Thyroid gland (tissue), 4 donors: ENCODE measurements around the gene ALG6. TPM values are rescaled to one million over a fixed set of nuclear protein-coding genes. Genes with fewer than 3 reads are reported as not detected.
A peak's percentile ranks its signal among the peaks of the same experiment; 100 is the strongest.

Source experiments
- DNase-seq, 2 donors: peaks; one replicate each; pipeline ENCODE4 v3.0.0-alpha.2; 2019
- H3K27ac ChIP-seq, 3 donors: fragments of 200-600 bp; sonication (generic); 1 replicate in 2 of 3; 2 replicates in 1 of 3; pipeline ENCODE4 v1.5.1; 2016 to 2019; ENCODE audit warnings: mild to moderate bottlenecking in 1 of 3, moderate library complexity in 1 of 3
- H3K27me3 ChIP-seq: fragments of 200-600 bp; sonication (generic); one replicate; pipeline ENCODE4 v1.5.1; 2019
- H3K36me3 ChIP-seq, 2 donors: fragments of 200-600 bp; sonication (generic); one replicate each; pipeline ENCODE4 v1.5.1; 2016 to 2019
- H3K4me1 ChIP-seq, 2 donors: fragments of 200-600 bp; sonication (generic); one replicate each; pipeline ENCODE4 v1.5.1; 2017 to 2019
- H3K4me3 ChIP-seq, 3 donors: fragments of 200-600 bp; sonication (generic); replicated peaks in 1 of 3; 1 replicate in 2 of 3; 2 replicates in 1 of 3; pipeline ENCODE4 v1.5.1; 2016; ENCODE audit warnings: mild to moderate bottlenecking in 1 of 3
- H3K9me3 ChIP-seq: fragments of 200-600 bp; sonication (generic); one replicate; pipeline ENCODE4 v1.5.1; 2017
- POLR2A ChIP-seq, 2 donors: fragments of 450-650 bp; IDR thresholded peaks; one replicate each; pipeline ENCODE4 v1.6.1; 2017; ENCODE audit warnings: antibody characterized with exemption in 2 of 2, mild to moderate bottlenecking in 2 of 2, moderate library complexity in 1 of 2
- WGBS, 2 donors: methylation state at CpG; one replicate each; pipeline ENCODE4 v1.1.5; 2017; 5-methylcytosine and 5-hydroxymethylcytosine counted together
- intact Hi-C: fragments of 100-400 bp; cut with DNase I; formaldehyde crosslinking; loops from one replicate; pipeline ENCODE4 v1.15.1; 2023
- total RNA-seq, 4 donors: library from RNA; depleted of rRNA; stranded (reverse); fragments of >200 nt; gene quantifications; one replicate each; pipeline ENCODE4 v1.2.3, GENCODE V29; 2016
- TF ChIP-seq, protein P1 (sequence below), 6 experiments: fragments of 200-600 bp in 3 of 6; fragments of 450-650 bp in 3 of 6; sonication (generic) in 3 of 6; IDR thresholded peaks; one replicate each; pipeline ENCODE4 v1.5.1; 2016 to 2019; ENCODE audit warnings: antibody characterized with exemption in 6 of 6, mild to moderate bottlenecking in 2 of 6, inconsistent platforms in 1 of 6, moderate library complexity in 1 of 6

The ALG6 gene
- total RNA-seq, 4 donors from 2014 or later: 9.2 to 21.5 (median 19.7) TPM

DNA sequence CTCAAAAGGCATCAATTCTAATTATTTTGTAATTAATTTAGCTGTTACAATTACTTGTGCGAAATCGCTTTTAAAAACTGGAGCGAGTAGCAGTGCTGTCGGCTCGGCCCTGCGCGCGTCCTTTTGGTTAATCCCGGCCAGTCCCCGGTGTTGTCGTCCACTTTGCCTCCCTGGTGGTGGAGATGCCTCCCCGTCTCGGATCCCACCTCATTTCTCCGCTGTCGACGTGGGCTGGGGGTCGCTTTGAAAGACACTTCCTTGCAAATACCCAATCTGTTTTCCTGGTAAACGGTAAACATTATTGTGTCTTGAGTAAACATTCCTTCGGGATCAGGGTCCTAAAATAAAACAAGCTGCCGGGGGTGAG, 41.3 kb upstream of the ALG6 start:
- H3K36me3 ChIP-seq: no peaks in the 10 kb centered on the region
- H3K27me3 ChIP-seq: peaks cover 78% of the 10 kb centered on the region
- no peak overlapping the region for H3K27ac ChIP-seq
- no peaks in the 10 kb centered on the region for H3K9me3 ChIP-seq
- WGBS, 2 donors: 13 to 14% methylated on average over 20 of the region's 20 CpGs
- TF ChIP-seq, protein P1, sequence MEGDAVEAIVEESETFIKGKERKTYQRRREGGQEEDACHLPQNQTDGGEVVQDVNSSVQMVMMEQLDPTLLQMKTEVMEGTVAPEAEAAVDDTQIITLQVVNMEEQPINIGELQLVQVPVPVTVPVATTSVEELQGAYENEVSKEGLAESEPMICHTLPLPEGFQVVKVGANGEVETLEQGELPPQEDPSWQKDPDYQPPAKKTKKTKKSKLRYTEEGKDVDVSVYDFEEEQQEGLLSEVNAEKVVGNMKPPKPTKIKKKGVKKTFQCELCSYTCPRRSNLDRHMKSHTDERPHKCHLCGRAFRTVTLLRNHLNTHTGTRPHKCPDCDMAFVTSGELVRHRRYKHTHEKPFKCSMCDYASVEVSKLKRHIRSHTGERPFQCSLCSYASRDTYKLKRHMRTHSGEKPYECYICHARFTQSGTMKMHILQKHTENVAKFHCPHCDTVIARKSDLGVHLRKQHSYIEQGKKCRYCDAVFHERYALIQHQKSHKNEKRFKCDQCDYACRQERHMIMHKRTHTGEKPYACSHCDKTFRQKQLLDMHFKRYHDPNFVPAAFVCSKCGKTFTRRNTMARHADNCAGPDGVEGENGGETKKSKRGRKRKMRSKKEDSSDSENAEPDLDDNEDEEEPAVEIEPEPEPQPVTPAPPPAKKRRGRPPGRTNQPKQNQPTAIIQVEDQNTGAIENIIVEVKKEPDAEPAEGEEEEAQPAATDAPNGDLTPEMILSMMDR (IDR thresholded peaks at IDR 0.05): no peak
- no peak for TF ChIP-seq POLR2A (IDR thresholded peaks at IDR 0.05)
- no peak for DNase-seq
- intact Hi-C loops: no loop called here
- H3K4me3 ChIP-seq: no peak overlapping the region
- H3K4me1 ChIP-seq: peaks cover 26 to 37% of the 10 kb centered on the region in 2 donors

DNA sequence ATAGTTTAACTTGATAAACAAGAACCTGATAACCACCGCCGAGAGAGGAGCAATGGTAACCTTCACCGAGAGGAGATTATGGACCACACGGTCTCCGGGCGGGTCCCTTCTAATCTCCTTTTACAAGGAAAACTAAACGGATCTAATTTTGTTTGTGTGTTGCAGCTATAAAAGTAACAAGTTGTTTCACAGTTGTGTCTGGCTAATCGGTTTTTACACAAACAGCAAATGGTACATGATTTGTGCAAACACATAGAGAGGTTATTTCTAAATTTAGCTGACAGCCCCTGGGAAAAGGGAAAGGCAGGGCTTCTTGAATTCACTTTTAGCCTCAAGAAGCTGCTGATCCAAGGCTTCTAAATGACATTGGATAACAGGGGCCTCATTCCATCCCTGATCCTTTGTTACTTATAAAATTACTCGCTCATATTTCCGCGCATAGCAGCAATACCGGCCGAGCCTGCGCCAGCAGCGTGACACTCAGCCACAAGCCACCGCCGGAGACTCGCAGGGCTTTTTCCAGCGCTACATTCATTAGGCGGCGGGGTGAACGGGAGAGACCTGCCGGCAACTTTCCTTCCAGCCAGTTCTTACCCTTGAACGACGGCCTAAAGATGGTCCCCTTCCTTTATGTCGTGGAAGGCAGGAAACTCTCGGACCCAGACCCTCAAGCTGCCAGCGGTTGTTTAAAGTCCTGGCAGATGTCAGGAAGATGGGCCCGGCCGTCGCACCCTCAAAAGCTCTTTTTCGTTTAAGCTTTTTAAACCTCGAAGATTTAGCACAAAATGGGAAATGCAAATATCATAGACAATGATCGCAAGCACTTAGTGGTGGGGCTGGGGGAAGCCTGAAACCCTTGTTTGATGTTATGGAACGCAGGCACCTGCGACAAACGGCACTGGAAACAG, 40.7 kb upstream of the ALG6 start:
- Histone ChIP-seq H3K27me3 (peaks cover 76% of the 10 kb centered on the region), H3K36me3 (no peaks in the 10 kb centered on the region), H3K4me1 (peaks cover 26 to 33% of the 10 kb centered on the region in 2 donors), H3K4me3 (no peak overlapping the region), H3K27ac (no peak overlapping the region), H3K9me3 (no peaks in the 10 kb centered on the region)
- TF ChIP-seq, protein P1 (IDR thresholded peaks at IDR 0.05): no peak
- TF ChIP-seq POLR2A (IDR thresholded peaks at IDR 0.05): no peak
- 12 to 14% methylated on average over 37 of the region's 37 CpGs for WGBS, 2 donors
- intact Hi-C loops: no loop called here
- no peak for DNase-seq

DNA sequence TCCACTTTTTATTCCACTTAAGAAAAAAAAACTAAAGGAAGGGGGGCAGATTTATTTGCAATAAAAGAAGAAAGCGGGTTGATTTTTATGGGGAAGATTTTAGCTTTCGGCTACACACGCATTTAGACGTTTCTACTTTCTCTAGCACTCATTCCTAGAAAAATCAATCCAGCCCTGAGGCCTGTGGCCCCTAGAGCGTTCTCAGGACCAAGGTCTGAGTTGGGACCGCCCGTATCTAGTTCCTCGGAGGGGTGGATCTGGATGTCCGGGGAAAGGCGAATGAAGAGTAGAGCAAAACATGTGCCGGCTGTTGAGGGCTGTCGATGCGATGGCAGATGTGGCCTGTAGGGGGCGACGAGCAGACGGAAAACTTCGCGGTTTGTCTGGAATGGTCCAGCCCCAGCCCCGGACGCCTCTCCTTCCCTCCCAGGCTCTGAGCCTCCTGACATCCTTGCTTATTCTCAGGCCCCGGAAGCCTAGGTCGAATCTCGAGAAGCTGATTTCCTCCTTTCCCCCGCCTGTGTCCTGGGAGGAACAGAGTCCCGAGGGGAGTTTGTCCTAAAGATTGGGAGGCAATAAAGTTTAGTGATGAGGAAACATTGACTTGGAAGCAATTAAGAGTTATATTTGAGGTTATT, 39.9 kb upstream of the ALG6 start:
- Histone ChIP-seq H3K4me3 (no peak overlapping the region), H3K27ac (no peak overlapping the region), H3K4me1 (peaks cover 18 to 25% of the 10 kb centered on the region in 2 donors), H3K9me3 (no peaks in the 10 kb centered on the region), H3K36me3 (no peaks in the 10 kb centered on the region), H3K27me3 (peaks cover 68% of the 10 kb centered on the region)
- no peak for TF ChIP-seq POLR2A (IDR thresholded peaks at IDR 0.05)
- TF ChIP-seq, protein P1 (IDR thresholded peaks at IDR 0.05): peak; percentile 26 to 72 (median 54)
- peak; percentile 53 to 63 for DNase-seq
- 5 to 10% methylated on average over 25 of the region's 25 CpGs for WGBS, 2 donors
- intact Hi-C loops: no loop called here

DNA sequence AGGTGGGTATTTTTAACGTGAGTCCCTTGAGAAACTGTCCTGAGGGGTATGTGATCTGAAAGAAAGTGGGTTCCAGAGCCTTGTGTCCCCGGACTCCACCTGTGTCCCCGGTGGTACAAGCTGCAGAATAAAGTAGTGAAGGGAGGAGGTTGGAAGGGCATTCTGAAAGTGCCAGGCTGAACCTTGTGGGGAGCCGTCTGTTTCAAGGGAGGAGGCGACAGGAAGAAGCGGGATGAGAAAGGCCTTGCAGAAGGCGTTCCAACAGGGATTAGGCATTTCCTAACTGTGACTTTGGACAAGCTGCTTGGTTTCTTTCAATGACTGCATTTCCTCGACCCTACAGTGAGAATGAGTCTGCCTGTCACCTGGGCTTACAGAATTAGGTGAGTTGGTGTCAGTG, 39.3 kb upstream of the ALG6 start:
- intact Hi-C loops: no loop called here
- H3K27ac ChIP-seq: no peak overlapping the region
- DNase-seq: no peak

More for the DNA sequence above, 39.3 kb upstream of the ALG6 start:
- Histone ChIP-seq H3K9me3 (no peaks in the 10 kb centered on the region), H3K4me1 (peaks cover 13 to 19% of the 10 kb centered on the region in 2 donors), H3K36me3 (no peaks in the 10 kb centered on the region), H3K4me3 (no peak overlapping the region), H3K27me3 (peaks cover 62% of the 10 kb centered on the region)
- 55 to 57% methylated on average over 8 of the region's 8 CpGs for WGBS, 2 donors
- TF ChIP-seq, protein P1 (IDR thresholded peaks at IDR 0.05): no peak
- no peak for TF ChIP-seq POLR2A (IDR thresholded peaks at IDR 0.05)
